Stimulated activated CD8-positive, alpha-beta memory T cell treated with anti-CD3 and anti-CD28 coated beads, Interleukin-12 subunit alpha, Interleukin-12 subunit beta, amount 100 ng/mL, for 4 hours (primary cell): ENCODE results near the gene CAMSAP1.

Experiments
- DNase-seq: peaks from one replicate; pipeline ENCODE4 v3.0.0-alpha.2; 2020; ENCODE audit warnings: low read depth

The CAMSAP1 gene

DNA sequence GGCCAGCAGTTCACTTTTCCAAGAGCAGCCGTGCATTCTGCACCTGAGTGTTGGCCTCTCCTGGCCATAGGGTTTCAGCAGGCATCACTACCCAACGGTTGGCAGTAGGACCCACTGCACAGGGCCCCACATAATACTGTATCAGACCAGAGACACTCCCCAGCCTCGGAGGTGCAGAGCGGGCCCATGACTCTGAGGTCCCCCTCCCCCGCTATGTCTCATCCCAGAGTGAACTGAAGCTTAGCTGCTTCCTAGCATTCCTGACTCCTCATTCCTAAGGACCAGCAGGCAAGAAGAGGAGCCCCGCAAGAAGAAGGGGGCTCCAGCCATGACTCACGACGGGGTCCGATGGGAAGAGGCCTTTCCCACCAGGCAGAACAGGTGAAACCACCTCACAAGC lies 67.2 kb downstream of the CAMSAP1 start:
- no peak for DNase-seq

DNA sequence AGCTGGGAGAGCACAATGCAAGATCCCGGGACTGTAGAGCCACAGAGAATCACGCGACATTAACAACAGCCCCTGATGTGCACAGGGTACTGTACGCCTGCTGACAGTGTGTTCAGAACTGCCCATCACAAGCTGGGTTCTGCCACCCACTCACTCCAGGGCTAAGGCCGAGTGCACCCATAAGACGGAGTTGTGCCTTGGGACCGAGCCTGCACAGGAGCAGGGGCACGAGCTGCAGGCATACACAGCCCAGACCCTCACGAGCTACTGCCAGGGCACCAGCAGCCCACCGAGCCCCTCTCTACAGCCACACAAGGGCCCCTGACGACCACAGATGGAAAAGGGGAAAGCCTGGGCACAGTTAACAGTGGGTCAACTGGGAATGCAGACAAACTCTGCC lies 67.8 kb downstream of the CAMSAP1 start:
- DNase-seq, result no peak

DNA sequence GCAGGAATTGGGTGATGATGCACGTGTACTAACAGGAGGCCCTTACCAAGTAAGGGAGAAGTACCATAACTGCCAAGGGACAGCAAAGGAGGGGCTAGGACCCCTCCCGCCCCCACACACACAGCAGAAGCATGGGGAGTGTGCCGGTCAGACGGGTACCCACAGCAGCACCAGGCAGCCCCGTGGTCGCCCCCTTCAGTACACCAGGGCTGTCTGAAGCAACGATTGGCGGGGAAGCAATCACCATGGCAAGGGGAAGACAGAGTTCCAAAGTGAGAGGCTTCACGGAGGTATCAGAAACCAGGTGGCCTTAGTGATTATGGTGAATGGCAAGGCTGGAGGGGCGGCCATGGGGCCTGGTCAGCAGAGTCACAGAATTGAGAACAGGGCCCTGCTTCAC lies 72.2 kb downstream of the CAMSAP1 start:
- no peak for DNase-seq

DNA sequence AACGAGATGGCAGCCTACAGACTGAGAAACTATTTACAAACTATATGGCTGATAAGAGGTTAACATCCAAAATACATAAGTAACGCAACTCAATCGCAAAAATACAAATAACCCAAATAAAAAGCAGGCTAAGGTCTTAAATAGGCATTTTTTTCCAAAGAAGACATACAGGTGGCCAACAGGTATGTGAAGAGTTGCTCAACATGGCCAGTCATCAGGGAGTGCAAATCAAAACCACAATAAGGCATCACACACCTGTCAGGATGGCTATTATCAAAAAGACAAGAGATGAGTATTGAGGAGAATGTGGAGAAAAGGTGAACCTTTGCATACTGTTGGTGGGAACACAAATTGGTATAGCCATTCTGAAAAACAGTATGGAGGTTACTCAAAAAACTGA lies 73.5 kb downstream of the CAMSAP1 start:
- DNase-seq, result no peak

DNA sequence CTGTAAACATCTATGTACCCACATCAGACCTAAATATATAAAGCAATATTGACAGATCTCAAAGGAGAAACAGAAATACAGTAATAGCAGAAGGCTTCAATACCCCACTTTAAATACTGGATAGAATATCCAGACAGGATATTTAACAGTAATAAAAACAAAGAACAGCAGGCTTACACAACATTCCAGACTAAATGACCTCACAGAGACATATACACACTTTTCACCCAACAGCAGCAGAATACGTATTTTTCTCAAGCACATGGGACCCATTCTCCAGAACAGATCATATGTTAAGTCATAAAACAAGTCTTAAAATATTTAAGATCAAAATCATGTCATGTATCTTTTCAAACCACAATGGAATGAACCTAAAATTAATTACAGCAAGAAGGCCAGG lies 76.8 kb downstream of the CAMSAP1 start:
- no peak for DNase-seq

DNA sequence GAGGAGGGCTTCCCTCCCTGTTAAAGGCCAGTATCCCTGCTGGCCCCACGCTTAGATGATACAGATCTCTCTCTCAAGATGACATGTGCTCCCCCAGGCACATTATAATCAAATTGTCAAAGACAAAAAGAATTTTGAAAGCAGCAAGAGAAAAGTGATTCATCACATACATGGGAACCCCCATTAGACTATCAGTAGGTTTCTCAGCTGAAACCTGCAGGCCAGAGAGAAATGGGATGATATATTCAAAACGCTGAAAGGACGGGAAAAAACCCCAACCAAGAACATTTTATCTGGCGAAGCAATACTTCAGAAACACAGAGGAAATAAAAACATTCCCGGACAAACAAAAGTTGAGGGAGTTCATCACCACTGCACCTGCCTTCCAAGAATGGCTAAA lies 78.7 kb downstream of the CAMSAP1 start:
- DNase-seq, result no peak

DNA sequence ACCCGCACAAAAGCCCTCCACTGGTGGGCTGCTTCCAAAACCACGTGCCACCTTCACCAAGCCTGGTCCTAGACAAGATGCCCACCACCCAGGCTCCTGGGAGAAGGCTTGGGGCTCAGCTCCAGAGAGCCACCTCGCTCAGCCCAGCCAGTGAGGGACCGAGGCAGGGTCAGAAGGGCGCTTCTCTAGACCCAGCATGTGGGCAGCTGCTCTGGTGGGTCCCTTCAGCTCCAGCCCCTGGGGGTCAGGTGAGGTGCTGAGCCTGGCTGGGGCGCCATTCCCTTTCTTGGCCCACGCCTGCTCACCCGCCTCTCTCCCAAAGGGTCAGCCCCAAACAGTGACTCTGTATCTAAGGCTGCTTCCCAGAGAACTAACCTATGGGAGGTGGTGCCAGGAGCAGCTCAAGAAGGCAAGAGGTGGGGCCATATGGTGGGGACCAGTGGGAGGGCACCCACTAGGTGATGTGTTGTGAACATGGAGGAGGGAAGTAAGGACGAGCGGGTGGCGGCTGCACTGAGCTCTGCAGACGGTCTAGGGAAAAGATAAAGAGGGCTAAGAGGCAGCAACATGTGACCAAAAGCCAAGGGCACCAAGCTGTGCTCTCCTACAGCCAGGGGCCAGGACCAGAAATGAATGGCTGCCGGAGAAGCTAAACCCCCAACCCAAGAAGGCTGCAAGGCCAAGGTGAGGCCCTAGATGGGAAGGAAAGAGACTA lies 79.3 kb downstream of the CAMSAP1 start:
- DNase-seq, result no peak

DNA sequence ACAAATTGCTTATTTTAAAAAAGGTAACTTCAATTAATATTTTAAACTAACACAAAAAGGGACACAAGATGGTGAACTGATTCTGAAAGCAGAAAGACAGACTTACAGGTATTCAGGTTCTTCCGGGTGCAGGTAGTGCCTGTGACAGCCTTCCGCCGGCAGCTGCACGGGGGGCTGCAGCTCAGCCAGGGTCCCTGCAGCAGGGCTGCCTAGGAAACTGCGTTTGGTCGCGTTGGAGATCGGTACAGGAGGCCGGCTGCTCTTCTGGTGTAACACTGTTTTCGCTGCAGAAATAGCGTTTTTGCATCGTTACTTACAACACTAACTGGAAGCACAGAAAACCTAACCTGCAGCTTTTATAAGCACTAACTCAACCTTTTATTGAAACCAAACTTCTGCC lies 80.0 kb downstream of the CAMSAP1 start:
- DNase-seq, result no peak

DNA sequence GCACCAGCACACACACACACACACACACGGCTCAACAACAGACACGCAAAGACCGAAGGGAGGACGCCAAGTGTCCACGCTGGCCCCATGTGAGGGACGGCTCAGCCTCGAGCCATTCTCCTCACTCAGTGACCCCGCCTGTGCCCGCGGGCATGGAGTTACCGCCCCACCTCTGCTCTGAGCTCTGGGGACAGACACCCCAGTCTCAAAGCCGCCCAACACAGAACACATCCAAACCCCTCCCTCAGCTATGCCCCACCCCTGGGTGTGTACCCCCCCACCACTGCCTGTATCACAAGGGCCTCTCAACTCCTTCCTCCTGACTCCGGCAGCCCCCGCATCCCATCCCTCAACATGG lies 81.2 kb downstream of the CAMSAP1 start:
- no peak for DNase-seq

DNA sequence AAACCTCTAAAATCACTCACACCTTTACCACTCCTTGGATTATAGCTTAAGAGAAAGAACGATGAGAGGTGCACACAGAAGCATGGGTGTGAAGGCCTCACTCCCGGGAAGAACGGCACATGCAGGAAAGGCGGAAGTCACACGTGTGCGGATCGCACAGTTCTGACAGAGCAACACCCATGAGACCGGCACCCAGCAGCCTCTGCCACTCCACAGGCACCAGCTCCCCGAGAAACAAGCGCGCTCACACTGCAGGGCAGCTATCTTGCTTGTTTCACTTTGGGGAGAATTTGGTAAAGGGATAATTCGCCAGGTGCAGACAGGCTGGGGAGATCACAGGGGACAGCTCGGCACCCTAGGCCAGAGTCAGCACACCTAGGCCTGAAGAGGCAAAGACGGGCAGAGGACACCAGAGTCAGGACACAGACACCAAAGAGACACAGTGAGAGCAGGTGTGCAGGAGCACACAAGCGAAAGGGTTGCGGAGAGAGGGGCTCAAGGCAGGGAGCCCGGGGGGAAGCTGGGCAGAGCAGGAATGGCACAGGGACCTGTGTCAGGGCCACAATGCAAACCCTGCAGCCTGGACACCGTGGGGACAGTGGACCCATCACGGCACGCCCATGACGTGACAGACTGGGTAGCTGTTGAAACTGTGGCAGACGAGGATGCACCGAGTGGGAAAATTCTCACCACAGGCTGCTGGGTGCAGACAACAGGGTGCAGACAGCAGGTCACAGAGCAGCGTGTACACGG lies 81.7 kb downstream of the CAMSAP1 start:
- no peak for DNase-seq

DNA sequence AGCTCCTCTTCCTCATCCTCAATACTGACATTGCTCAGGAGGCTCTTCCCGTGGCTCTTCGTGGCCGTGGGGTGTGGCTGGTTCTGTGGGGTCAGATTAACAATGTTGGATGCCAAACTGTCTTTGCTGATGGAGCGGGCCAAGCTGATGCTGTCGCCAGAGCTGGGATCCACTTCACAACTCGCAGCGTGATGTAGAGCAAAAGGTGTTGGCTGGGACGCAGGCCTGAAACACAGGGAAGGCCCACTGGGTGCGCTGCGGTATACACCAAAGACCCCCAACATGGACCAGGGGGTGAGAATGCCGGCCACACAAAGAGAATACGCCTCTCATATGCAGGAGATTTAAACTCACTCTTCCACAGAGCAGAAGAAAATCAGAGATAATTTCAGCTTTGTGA lies 84.3 kb downstream of the CAMSAP1 start:
- DNase-seq, result no peak

DNA sequence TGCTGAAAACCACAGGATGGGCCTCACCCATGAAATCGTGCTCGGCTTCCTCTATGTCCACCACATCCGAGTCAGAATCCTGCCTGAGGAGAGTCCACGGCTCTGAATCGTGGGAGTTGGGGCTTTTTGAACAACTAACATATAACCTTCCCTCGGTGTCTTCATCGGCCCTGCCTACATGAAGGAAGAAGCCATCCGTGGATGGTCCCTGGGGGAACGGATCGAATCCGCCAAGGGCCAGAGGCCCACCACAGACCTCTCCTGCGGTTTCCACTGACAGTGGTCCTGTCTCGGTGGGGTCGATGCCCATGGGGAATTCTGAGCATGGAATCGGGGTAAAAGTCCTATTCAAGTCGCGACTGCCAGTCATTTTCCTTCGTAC lies 85.0 kb downstream of the CAMSAP1 start:
- DNase-seq, result no peak

DNA sequence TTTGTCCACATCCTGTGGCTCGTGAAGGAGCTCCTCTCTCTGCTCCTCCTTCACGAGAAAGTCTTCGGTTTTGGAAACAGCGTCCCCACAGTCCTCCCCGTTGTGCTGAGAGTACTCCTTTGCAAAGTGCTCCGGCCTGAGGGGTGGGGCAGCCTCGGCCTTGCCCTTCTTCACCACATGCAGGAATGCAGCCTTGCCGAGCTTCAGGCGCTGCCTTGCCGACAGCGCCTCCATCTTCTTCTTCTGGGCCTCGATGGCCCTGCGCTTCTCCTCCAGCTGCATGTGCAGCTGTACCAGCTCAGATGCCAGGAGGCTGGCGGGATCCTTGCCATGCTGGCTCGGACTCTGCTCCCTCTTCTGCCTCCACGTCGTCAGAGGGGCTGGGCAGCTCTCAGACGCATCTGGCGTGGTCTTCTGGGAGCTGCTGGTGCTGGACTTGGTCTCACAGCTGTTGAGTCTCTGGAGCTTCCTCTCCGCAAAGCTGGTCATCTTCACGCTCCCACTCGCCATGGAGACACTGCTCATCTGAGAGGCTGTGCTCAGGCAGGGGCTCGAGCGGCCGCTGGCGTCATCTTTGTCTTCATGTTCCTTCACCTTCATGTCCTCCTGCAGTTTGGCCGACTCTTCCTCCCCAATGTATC lies 85.5 kb downstream of the CAMSAP1 start:
- no peak for DNase-seq

DNA sequence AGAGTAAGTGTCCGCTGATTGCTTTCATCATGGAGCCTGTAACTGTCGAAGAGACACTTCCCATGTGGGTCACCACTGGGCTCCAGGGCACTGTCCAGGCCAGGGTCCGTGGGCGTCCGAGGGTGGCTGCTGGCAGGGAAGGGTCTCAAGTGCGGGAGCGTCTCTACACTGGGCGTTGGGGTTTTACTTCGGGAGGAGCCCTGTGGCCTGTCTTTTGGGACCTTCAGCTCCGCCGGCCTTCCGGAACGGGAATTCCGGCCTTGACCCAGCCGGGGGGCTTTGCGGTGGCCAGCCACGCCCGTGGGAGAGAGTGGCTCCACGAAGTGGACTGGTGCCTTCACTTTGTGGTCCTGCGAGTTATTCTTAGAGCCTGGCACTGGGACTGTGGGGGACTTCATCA lies 86.2 kb downstream of the CAMSAP1 start:
- no peak for DNase-seq

DNA sequence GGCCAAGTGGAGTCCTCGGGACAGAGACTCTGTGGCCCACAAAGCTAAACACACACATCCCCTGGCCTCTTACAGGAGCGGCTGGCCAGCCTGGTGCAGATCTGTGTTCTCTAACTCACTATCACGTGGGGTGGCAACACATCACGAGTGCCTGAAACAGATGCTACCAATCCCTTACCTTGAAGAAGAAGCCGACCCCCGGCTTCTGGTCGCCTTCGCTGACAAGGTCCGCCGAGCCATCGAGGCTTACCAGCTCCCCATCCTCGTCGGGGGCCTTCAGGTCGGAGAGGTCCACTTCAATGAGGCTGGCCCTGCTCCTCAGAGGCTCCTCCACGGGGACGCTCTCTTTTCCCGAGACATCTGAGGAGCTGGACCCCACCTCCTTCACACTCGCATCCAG lies 86.7 kb downstream of the CAMSAP1 start:
- no peak for DNase-seq

DNA sequence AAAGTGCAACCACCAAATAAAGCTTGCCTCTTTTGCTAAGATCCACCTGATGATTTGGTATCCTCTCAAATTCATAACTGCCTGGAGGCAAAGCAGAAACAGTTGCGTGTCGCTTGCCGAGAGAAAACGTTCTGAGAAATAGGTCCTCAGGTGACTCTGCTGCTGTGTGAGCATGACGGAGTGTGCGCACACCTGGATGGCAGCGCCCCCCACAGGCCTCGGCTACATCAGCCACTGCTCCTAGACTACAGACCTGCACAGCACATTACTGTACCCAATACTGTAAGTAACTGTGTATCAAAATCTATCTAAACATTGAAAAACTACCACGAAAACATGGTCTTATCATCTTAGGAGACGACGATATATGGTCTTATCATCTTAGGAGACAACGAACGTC lies 87.4 kb downstream of the CAMSAP1 start:
- DNase-seq, result no peak

DNA sequence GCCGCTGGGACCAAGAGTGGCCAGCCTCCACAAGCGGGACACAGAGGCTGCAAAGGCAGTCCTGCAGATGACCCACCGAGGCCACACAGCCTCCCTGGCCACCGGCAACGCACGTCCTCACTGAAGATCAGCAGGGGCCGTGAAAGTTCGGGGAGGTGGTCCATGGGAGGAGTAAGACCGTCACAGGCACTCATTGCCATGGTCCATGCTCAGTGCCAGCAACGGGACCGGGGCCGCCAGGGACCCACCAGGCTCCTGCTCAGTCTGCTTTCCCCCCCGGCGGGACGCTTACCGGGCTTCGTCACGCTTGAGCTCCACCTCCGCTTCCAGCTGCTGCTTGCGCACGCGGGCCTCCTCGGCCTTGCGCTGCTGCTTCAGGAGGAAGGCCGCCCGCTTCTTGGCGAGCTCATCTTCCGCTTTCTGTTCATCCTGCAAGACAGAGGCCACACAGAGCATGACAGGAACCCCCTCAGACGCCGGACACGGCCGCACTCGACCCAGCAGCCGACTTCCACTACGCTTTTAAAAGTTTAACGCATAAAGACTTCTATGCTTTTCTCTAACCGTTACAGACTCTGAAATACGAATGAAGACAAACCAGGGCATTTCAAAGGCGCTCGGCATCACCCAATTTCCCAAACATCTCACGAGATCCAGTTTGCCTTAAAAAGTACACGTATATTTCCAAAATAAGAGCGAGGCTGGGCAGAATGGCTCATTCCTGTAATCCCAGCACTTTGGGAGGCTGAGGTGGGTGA lies 88.4 kb downstream of the CAMSAP1 start:
- no peak for DNase-seq

DNA sequence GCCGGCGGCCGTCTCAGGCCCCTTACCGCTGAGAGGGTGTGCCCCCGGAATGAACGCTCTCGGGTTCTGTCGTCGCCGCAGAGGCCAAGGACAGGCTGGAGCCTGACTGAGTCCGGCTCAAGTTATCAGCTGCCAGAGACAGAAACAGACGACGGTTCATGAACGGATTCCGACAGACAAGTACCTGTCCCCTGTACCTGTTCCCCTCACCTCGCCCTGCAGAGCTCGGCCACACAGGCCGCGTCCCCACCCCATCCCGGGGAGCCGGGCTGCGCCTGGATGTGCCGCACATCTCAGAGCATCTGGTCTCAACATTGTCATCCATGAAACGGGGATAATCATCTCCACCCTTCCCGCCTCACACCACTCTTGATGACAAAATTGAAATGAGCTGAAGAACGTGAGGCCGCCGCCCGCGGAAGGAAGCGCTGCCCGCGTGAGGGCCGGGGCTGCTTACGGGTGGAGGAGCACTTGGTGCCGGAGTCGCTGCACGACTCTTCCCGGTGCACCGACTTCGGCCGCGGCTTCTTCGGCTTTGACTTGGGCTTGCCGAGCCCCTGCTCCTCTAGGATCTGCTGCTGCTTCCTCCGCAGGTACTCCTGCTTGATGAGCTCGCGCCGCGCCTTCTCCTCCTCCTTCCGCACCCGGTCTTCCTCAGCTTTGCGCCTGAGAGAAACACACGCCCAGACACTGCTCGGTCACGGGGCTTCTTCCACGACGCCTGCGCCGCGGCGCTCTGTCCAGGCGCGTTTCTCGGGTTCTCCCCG lies 89.2 kb downstream of the CAMSAP1 start:
- no peak for DNase-seq

DNA sequence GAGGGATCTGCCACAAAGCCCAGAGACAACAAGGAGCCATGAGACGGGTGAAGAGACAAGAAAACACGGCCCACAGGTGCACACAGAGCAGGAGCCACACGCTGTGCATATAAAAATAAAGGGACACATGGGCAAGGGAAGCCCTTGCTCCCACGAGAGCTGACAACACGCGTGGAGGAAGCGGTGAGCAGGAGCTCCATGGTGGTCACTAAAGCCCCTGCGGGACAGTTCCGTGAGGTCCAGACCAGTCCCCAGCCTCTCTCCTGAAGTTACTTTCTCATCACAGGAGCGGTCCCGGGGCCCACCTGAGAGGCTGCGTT lies 90.7 kb downstream of the CAMSAP1 start:
- DNase-seq, result no peak

DNA sequence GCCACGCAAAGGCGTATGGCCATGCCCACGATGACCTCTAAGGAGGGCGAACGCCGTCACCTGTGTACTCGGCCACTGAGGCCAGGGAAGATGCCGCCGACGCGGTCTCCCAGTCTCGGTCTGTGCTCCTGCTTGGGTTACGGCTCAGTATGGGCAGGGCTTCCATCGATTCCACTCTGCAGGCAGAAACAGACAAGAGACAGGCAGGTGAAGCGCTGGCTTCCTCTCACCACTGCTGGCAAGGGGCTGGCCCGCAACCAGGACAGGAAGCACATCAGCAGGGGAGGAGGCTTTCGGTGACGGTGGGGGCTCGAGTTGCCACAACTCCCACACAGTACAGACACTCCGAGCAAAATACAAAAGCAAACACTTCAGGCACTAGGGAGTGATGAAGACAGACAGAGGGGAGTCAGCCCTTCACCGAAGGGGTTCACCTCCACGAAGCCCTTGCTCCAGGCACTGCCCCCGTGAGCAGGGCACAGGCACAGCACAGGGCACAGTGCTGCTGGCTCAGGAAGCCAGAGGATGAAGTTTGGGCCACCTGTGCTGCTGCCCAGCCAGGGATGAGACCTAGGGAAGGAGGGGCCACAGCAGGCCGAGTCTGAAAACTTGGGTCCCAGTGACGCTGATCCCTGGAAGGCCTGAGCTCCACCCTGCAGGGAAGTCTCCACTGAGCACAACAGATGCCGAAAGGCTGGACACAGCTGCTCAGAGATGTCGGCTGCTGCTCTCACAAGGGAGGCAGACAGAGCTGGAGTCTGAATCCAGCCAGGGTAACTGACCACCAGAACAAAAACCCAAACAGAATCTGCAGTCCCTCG lies 91.3 kb downstream of the CAMSAP1 start:
- DNase-seq, result no peak

DNA sequence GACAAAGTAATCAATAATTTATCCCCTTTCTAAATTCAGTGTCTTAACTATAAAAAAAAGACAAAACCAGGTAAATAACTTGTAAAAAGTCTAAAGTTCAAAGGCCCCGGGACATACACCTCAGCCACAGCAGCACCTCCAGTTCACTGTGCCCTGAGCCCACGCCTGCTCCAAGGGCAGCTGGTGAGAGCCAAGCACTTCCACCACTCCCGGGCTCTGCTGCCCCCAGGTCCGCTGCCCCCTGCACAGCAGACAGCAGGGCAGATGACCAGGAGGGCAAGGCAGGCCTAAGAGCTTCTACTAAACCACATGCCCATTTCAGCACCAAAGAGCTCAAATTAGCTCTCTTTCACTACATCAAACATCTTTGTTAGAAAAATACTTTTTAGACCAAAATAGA lies 91.9 kb downstream of the CAMSAP1 start:
- DNase-seq, result no peak
